HL-60 (cell line): ENCODE measurements around the gene NR2E1.

Source experiments
- CTCF ChIP-seq: IDR thresholded peaks from one replicate; pipeline ENCODE4 v1.5.1; 2011; ENCODE audit warnings: low read length, control low read depth, inconsistent platforms; ENCODE audit not compliant: insufficient read depth
- GABPA ChIP-seq: IDR thresholded peaks from 2 replicates; pipeline ENCODE4 v1.6.1; 2012; ENCODE audit warnings: low read depth
- POLR2AphosphoS5 ChIP-seq: IDR thresholded peaks from 2 replicates; pipeline ENCODE4 v1.6.1; 2012; ENCODE audit warnings: low read depth
- SPI1 ChIP-seq: IDR thresholded peaks from 2 replicates; pipeline ENCODE4 v1.6.1; 2012; ENCODE audit warnings: low read depth, mild to moderate bottlenecking, borderline replicate concordance

DNA sequence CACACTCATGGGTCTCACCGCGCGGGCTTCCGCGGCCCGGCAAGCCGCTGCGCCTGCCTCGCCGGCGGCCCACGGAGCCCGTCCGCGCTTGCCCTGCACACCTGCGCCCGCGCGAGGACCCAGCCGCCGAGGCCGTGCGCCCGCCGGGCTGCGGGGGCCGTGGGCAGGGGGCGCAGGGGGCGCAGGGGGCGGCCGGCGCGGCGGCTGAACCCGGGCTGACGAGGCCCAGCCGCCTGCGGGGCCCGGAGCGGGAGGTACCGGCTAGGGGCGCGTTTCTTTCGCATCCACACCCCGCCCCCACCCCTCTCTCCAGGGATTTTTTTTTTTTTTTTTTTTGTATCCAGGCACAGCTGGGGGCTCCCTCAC is 47.5 kb upstream of the NR2E1 start:
- TF ChIP-seq POLR2AphosphoS5, result no peak
- TF ChIP-seq CTCF, result no peak
- TF ChIP-seq GABPA, result no peak
- TF ChIP-seq SPI1, result no peak
